Neuronal stem cell (in vitro differentiated cells): ENCODE results near the gene NR2F6.
A peak's percentile ranks its signal among the peaks of the same experiment; 100 is the strongest.

ENCODE experiments used
- DNase-seq: peaks from one replicate; pipeline ENCODE4 v3.0.0-alpha.2; 2013; ENCODE audit warnings: low spot score
- H2AFZ ChIP-seq: one replicate; pipeline ENCODE4 v1.6.1; 2013; ENCODE audit warnings: mild to moderate bottlenecking, low read length, inconsistent platforms
- H2AK5ac ChIP-seq: 2 replicates; pipeline ENCODE4 v1.6.1; 2013; ENCODE audit warnings: low read depth, mild to moderate bottlenecking, inconsistent platforms, low read length, moderate library complexity, mixed read lengths
- H2BK120ac ChIP-seq: 2 replicates; pipeline ENCODE4 v1.6.1; 2013; ENCODE audit warnings: low read depth, mild to moderate bottlenecking, inconsistent platforms, low read length, moderate library complexity, mixed read lengths
- H2BK12ac ChIP-seq: one replicate; pipeline ENCODE4 v1.6.1; 2013; ENCODE audit warnings: low read length, inconsistent platforms
- H2BK15ac ChIP-seq: 2 replicates; pipeline ENCODE4 v1.6.1; 2013; ENCODE audit warnings: mild to moderate bottlenecking, low read length, inconsistent platforms, mixed read lengths
- H2BK5ac ChIP-seq: one replicate; pipeline ENCODE4 v1.6.1; 2013; ENCODE audit warnings: inconsistent platforms, mild to moderate bottlenecking, low read length, moderate library complexity
- H3K14ac ChIP-seq: one replicate; pipeline ENCODE4 v1.6.1; 2013; ENCODE audit warnings: low read length, inconsistent platforms
- H3K18ac ChIP-seq: 2 replicates; pipeline ENCODE4 v1.6.1; 2013; ENCODE audit warnings: low read length, inconsistent platforms
- H3K23ac ChIP-seq: 2 replicates; pipeline ENCODE4 v1.6.1; 2013; ENCODE audit warnings: low read depth, mild to moderate bottlenecking, mixed read lengths, low read length, inconsistent platforms; ENCODE audit not compliant: poor library complexity
- H3K27ac ChIP-seq: replicated peaks from 3 replicates; pipeline ENCODE4 v1.5.1; 2013; ENCODE audit warnings: low read length, inconsistent platforms
- H3K27me3 ChIP-seq, 3 experiments: 2 replicates each; pipeline ENCODE4 v1.6.1; 2013; ENCODE audit warnings: low read length in 3 of 3, mild to moderate bottlenecking in 2 of 3, inconsistent platforms in 1 of 3, low read depth in 1 of 3, mixed read lengths in 1 of 3, moderate library complexity in 1 of 3; ENCODE audit not compliant: control insufficient read depth in 3 of 3, insufficient read depth in 3 of 3
- H3K36me3 ChIP-seq, 2 donors: replicated peaks in 1 of 2; 2 replicates each; pipeline ENCODE4 v1.6.1; 2013; ENCODE audit warnings: low read length in 2 of 2; ENCODE audit not compliant: control insufficient read depth in 2 of 2, insufficient read depth in 2 of 2
- H3K4ac ChIP-seq: 2 replicates; pipeline ENCODE4 v1.6.1; 2013; ENCODE audit warnings: inconsistent platforms, mild to moderate bottlenecking, low read length, moderate library complexity
- H3K4me1 ChIP-seq, 2 donors: 1 replicate in 1 of 2; 2 replicates in 1 of 2; pipeline ENCODE4 v1.6.1; 2013; ENCODE audit warnings: low read length in 2 of 2, low read depth in 1 of 2; ENCODE audit not compliant: control insufficient read depth in 2 of 2, insufficient read depth in 1 of 2
- H3K4me2 ChIP-seq: one replicate; pipeline ENCODE4 v1.6.1; 2013; ENCODE audit warnings: mild to moderate bottlenecking, low read length, inconsistent platforms; ENCODE audit not compliant: insufficient read depth, poor library complexity, severe bottlenecking
- H3K4me3 ChIP-seq, 2 donors: 2 replicates each; pipeline ENCODE4 v1.5.1; 2013; ENCODE audit warnings: low read length in 2 of 2, mild to moderate bottlenecking in 2 of 2, inconsistent platforms in 1 of 2, moderate library complexity in 1 of 2
- H3K79me1 ChIP-seq: one replicate; pipeline ENCODE4 v1.6.1; 2013; ENCODE audit warnings: low read depth, mild to moderate bottlenecking, inconsistent platforms, low read length, moderate library complexity
- H3K9ac ChIP-seq: one replicate; pipeline ENCODE4 v1.6.1; 2013; ENCODE audit warnings: mild to moderate bottlenecking, low read depth, low read length, inconsistent platforms; ENCODE audit not compliant: poor library complexity
- H3K9me3 ChIP-seq, 2 donors: replicated peaks in 1 of 2; 2 replicates each; pipeline versions ENCODE3 to v1.6.1; 2013; ENCODE audit warnings: low read length in 2 of 2, mild to moderate bottlenecking in 2 of 2, inconsistent platforms in 1 of 2, low read depth in 1 of 2, mixed read lengths in 1 of 2, moderate library complexity in 1 of 2; ENCODE audit not compliant: control insufficient read depth in 2 of 2, insufficient read depth in 1 of 2
- H4K8ac ChIP-seq: one replicate; pipeline ENCODE4 v1.6.1; 2013; ENCODE audit warnings: low read depth, mild to moderate bottlenecking, inconsistent platforms, low read length, moderate library complexity
- H4K91ac ChIP-seq: one replicate; pipeline ENCODE4 v1.6.1; 2013; ENCODE audit warnings: low read length, low read depth, mild to moderate bottlenecking, inconsistent platforms; ENCODE audit not compliant: poor library complexity
- WGBS, 2 donors: extraction: QIAGEN DNeasy Blood & Tissue Kit; methylation state at CpG; one replicate each; pipeline ENCODE4 v1.1.7; 2013; ENCODE audit warnings: missing lambda C conversion rate in 2 of 2, mixed read lengths in 1 of 2; ENCODE audit not compliant: insufficient read length in 2 of 2, insufficient replicate concordance in 1 of 2; ENCODE audit errors: extremely low coverage in 2 of 2; 5-methylcytosine and 5-hydroxymethylcytosine counted together

Gene NR2F6

DNA sequence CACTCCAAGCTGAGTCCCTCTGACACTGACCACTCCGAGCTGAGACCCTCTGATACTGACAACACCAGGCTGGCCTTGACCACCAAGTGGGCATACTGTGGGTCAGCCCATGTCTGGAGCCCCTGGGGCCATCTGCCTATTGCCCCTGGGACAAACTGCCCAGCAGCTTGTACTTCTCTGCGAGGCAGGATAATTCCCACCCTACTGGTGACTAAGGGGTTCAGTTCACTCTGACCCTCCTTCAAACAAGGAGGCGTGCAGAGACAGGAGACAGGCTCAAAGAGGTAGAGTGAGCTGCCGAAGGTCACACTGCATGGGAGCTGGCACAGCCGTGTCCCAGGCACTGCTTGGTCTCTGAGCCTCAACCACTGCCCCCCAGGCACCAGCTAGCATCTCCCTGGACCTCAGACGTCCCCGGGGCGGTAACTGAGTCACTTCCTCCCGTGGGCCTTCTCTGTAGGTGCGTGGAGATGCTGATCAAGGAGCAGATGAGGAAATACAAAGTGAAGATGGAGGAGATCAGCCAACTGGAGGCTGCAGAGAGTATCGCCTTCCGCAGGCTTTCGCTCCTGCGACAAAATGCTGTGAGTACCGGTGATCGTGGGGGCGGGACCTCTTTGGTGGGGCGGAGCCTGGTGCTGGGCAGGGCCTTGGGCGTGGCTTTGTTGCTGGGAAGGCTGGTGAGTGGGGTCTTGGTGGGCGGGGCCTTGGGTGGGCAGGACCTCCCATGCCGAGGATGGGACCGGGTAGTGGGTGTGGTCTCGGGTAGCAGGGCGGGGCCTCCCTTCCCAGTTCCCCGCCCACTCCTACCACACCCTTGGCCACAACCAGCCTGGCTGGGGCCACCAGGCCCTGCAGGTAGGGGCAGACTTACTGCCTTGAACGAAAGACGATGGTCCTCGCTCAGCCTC lies 36.3 kb downstream of the NR2F6 start:
- peak overlapping the region; percentile 68 for H2AK5ac ChIP-seq
- no peak overlapping the region for H4K8ac ChIP-seq
- H2BK5ac ChIP-seq: peak overlapping the region; percentile 82
- no peak overlapping the region for H3K4me3 ChIP-seq
- no peak overlapping the region for H2BK120ac ChIP-seq
- peak overlapping the region; percentile 10 for H2BK12ac ChIP-seq
- no peak overlapping the region for H3K4ac ChIP-seq
- peak overlapping the region; percentile 85 for H3K14ac ChIP-seq
- H3K27ac ChIP-seq: no peak overlapping the region
- H3K9ac ChIP-seq: peak overlapping the region; percentile 74
- H3K9me3 ChIP-seq: peaks cover 0 to 6% of the 10 kb centered on the region in 2 donors
- H3K18ac ChIP-seq: peak overlapping the region; percentile 22
- peak overlapping the region; percentile 73 for H3K23ac ChIP-seq
- peaks cover 24 to 83% of the 10 kb centered on the region in 2 donors for H3K36me3 ChIP-seq
- no peak overlapping the region for H4K91ac ChIP-seq
- H3K79me1 ChIP-seq: peaks cover 2% of the 10 kb centered on the region
- H2AFZ ChIP-seq: no peak overlapping the region
- H3K4me2 ChIP-seq: no peak overlapping the region
- peaks cover 0 to under 1% of the 10 kb centered on the region in 2 donors for H3K4me1 ChIP-seq
- peak; percentile 48 for DNase-seq
- no peak overlapping the region for H2BK15ac ChIP-seq
- no peaks in the 10 kb centered on the region for H3K27me3 ChIP-seq
- WGBS, 2 donors: no CpG with 5 or more reads among the region's 28 CpGs

DNA sequence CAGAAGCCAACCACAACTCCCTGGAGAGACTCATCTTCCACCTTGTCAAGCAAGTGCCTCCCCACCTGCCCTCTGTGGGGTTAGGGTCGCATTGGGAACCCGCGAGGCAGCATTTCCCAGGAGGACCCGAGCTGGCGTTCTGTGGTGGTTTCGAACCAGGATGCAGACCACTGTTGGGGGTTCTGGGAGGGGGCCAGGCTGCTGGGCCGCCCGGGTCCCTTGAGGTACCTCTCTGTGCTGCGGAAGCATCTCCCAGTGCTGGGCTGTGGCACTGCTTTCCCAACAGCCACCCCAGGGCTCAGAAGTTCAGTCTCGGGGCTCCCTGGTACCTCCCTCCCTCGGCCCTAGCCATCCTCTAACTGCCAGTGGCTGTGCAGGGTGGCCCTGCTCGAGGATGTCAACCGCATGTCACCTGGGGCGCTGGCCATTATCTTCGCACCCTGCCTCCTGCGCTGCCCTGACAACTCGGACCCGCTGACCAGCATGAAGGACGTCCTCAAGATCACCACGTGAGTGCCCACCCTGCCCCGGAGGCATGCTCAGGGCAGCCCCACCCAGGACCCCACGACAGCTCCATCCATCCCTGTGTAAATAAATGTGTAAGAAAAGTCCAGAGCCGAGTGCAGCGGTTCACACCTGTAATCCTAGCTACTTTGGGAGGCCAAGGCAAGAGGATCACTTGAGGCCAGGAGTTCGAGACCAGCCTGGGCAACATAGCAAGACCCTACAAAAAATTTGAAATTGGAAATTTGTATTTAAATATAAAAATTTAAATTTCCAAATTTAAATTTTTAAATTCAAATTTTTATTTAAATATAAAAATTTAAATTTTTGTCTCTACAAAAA lies 38.8 kb downstream of the NR2F6 start:
- no peak overlapping the region for H2AFZ ChIP-seq
- H3K18ac ChIP-seq: no peak overlapping the region
- H3K9me3 ChIP-seq: peaks cover 4 to 6% of the 10 kb centered on the region in 2 donors
- peaks cover 6% of the 10 kb centered on the region for H3K79me1 ChIP-seq
- H4K8ac ChIP-seq: no peak overlapping the region
- peak overlapping the region; percentile 46 for H2BK12ac ChIP-seq
- H3K14ac ChIP-seq: no peak overlapping the region
- H3K27me3 ChIP-seq: no peaks in the 10 kb centered on the region
- H4K91ac ChIP-seq: no peak overlapping the region
- H2BK15ac ChIP-seq: no peak overlapping the region
- H3K4me2 ChIP-seq: no peak overlapping the region
- WGBS, 2 donors: no CpG with 5 or more reads among the region's 25 CpGs
- DNase-seq: no peak
- no peak overlapping the region for H3K27ac ChIP-seq
- no peak overlapping the region for H3K23ac ChIP-seq
- no peak overlapping the region for H3K9ac ChIP-seq
- peaks cover 32 to 87% of the 10 kb centered on the region in 2 donors for H3K36me3 ChIP-seq
- no peak overlapping the region for H3K4me3 ChIP-seq
- H3K4ac ChIP-seq: no peak overlapping the region
- no peak overlapping the region for H2BK120ac ChIP-seq
- H3K4me1 ChIP-seq: no peaks in the 10 kb centered on the region
- peak overlapping the region; percentile 13 for H2BK5ac ChIP-seq
- H2AK5ac ChIP-seq: no peak overlapping the region

DNA sequence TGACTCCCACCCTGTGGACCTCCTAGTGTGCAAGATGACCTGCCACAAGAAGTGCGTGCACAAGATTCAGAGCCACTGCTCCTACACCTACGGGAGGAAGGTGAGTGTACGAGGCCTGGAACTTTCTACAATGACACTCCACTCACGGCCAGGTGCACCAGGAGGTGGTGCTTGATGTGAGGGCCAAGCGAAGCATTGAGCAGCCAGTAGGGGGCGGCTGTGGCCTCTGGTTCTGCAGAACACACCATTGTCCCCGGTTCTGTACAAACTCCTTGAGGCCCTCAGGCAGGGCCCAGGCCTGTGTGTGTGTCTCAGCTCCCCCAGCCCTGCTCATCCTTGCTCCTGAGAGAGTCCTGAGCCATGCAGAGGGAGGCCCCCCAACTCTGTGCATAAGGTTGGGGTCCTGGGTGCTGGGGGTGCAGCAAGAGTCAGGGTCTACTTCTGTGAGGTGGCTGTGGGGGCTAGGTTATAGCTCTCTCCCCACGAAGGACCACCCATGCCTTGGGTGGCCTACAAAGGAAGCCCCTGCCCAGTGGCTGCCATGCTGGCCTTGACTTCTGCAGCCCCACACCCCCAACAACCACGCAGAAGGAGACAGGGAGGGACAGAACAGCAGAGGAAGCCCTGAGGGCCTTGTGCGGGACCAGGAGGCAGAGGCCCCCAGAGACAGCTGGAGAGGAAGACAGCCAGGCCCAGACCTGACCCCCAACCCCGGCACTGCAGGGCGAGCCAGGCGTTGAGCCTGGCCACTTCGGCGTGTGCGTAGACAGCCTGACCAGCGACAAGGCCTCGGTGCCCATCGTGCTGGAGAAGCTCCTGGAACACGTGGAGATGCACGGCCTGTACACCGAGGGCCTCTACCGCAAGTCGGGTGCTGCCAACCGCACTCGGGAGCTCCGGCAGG lies 40.2 kb downstream of the NR2F6 start:
- DNase-seq: no peak
- Histone ChIP-seq H2BK5ac (peak overlapping the region; percentile 13), H3K9ac (no peak overlapping the region), H2AK5ac (peak overlapping the region; percentile 43), H3K14ac (no peak overlapping the region), H3K4ac (peak overlapping the region; percentile 76), H4K91ac (no peak overlapping the region), H3K18ac (peak overlapping the region; percentile 17), H2BK12ac (peak overlapping the region; percentile 73), H2AFZ (no peak overlapping the region), H3K4me1 (no peaks in the 10 kb centered on the region), H3K23ac (peak overlapping the region; percentile 85), H2BK15ac (no peak overlapping the region), H3K9me3 (peaks cover 4 to 6% of the 10 kb centered on the region in 2 donors), H3K27ac (no peak overlapping the region), H3K27me3 (no peaks in the 10 kb centered on the region), H3K36me3 (peaks cover 35 to 90% of the 10 kb centered on the region in 2 donors), H2BK120ac (peak overlapping the region; percentile 31), H3K79me1 (peaks cover 6% of the 10 kb centered on the region), H3K4me2 (no peak overlapping the region), H3K4me3 (no peak overlapping the region), H4K8ac (no peak overlapping the region)
- WGBS, 2 donors: no CpG with 5 or more reads among the region's 27 CpGs
